HG02588 (cell line): ENCODE measurements around the gene TTYH2.

Experiments
- ATAC-seq: cut with Tn5 transposase; IDR thresholded peaks from one replicate; pipeline ENCODE4 v1.9.1; 2021; ENCODE audit warnings: mild to moderate bottlenecking, moderate library complexity; ENCODE audit not compliant: unreplicated experiment

Gene TTYH2

GRCh38 chr17:74214484-74215341, 1.3 kb downstream of the TTYH2 start:
- no peak for ATAC-seq

- ATAC-seq, result no peak
Measured at GRCh38 chr17:74215342-74215727, 2.0 kb downstream of the TTYH2 start.

- ATAC-seq, result no peak
Measured at GRCh38 chr17:74216505-74216904, 3.1 kb downstream of the TTYH2 start.

GRCh38 chr17:74217037-74217730, 3.8 kb downstream of the TTYH2 start:
- ATAC-seq, result no peak

GRCh38 chr17:74217888-74218287, 4.5 kb downstream of the TTYH2 start:
- no peak for ATAC-seq

GRCh38 chr17:74218436-74218835, 5.1 kb downstream of the TTYH2 start:
- no peak for ATAC-seq

GRCh38 chr17:74219576-74220133, 6.3 kb downstream of the TTYH2 start:
- no peak for ATAC-seq

- no peak for ATAC-seq
Measured at GRCh38 chr17:74220219-74220618, 6.8 kb downstream of the TTYH2 start.

- no peak for ATAC-seq
Measured at GRCh38 chr17:74220946-74221818, 7.8 kb downstream of the TTYH2 start.

GRCh38 chr17:74222399-74222798, 9.0 kb downstream of the TTYH2 start:
- ATAC-seq, result no peak

- ATAC-seq, result no peak
Measured at GRCh38 chr17:74223901-74224300, 10.5 kb downstream of the TTYH2 start.

GRCh38 chr17:74224959-74225725, 11.8 kb downstream of the TTYH2 start:
- ATAC-seq, result no peak

- ATAC-seq, result no peak
Measured at GRCh38 chr17:74226252-74226651, 12.9 kb downstream of the TTYH2 start.

GRCh38 chr17:74227271-74228080, 14.1 kb downstream of the TTYH2 start:
- ATAC-seq, result no peak

GRCh38 chr17:74228306-74228978, 15.1 kb downstream of the TTYH2 start:
- ATAC-seq, result no peak

GRCh38 chr17:74230896-74231295, 17.5 kb downstream of the TTYH2 start:
- ATAC-seq, result no peak

- no peak for ATAC-seq
Measured at GRCh38 chr17:74231928-74232907, 18.8 kb downstream of the TTYH2 start.

- ATAC-seq, result no peak
Measured at GRCh38 chr17:74233937-74234336, 20.6 kb downstream of the TTYH2 start.
